ENCODE measurements around the gene KSR1.

Gene KSR1

DNA sequence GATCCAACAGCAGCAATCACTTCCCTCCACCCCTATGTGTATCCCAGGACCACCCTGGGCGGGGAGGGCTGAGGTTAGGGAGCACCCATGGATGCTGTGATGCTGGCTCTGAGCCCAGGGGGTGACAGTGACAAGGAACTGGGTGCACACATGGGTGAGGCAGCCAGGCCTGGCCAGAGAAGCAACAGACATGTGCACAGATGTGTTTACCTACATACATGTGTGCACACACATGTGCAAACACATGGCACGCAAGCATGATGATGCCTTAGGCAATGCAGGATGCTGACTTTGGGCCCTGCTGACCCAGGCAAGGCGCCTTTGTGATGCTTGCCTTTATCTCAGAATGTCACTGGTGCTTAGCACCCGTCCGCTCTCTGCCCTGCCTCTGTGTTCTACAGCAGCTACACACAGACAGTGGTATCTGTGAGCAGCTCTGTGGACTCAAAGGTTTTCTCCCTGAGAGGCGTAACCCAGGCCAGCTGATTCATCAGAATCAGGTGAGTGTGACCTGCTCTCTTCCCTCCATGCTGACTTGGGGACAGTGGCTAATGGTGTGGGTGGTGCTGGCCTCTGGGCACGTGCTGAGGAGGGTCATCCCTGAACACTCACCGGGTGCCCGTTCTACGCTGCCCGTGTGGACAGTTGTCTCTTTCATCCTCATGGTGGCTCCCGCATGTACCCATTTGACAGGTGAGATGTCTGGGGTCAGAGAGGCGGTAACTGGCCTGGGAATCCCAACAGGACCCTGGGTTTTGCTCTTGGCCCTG is 38.5 kb upstream of the KSR1 start:
- TF ChIP-seq FOXM1 (IDR thresholded peaks at IDR 0.05; ENCODE audit: borderline replicate concordance, low read depth) (no peak), TAF1 (IDR thresholded peaks at IDR 0.05; ENCODE audit: low read depth) (no peak), TEAD4 (IDR thresholded peaks at IDR 0.05) (no peak), YY1 (IDR thresholded peaks at IDR 0.05; ENCODE audit: low read depth) (no peak), CEBPB (IDR thresholded peaks at IDR 0.05) (no peak), RAD21 (IDR thresholded peaks at IDR 0.05; ENCODE audit: low read depth) (no peak), NFIC (IDR thresholded peaks at IDR 0.05) (no peak), ZBTB7A (IDR thresholded peaks at IDR 0.05; ENCODE audit: low read depth) (no peak), EP300 (IDR thresholded peaks at IDR 0.05; ENCODE audit: borderline replicate concordance) (no peak), CREB1 (IDR thresholded peaks at IDR 0.05; ENCODE audit: low read depth) (no peak), EGR1 (IDR thresholded peaks at IDR 0.05) (no peak), TCF12 (IDR thresholded peaks at IDR 0.05; ENCODE audit: low read depth) (no peak)
- TF ChIP-seq, protein P1, sequence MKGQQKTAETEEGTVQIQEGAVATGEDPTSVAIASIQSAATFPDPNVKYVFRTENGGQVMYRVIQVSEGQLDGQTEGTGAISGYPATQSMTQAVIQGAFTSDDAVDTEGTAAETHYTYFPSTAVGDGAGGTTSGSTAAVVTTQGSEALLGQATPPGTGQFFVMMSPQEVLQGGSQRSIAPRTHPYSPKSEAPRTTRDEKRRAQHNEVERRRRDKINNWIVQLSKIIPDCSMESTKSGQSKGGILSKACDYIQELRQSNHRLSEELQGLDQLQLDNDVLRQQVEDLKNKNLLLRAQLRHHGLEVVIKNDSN (IDR thresholded peaks at IDR 0.05), result no peak
- TF ChIP-seq, protein P2, sequence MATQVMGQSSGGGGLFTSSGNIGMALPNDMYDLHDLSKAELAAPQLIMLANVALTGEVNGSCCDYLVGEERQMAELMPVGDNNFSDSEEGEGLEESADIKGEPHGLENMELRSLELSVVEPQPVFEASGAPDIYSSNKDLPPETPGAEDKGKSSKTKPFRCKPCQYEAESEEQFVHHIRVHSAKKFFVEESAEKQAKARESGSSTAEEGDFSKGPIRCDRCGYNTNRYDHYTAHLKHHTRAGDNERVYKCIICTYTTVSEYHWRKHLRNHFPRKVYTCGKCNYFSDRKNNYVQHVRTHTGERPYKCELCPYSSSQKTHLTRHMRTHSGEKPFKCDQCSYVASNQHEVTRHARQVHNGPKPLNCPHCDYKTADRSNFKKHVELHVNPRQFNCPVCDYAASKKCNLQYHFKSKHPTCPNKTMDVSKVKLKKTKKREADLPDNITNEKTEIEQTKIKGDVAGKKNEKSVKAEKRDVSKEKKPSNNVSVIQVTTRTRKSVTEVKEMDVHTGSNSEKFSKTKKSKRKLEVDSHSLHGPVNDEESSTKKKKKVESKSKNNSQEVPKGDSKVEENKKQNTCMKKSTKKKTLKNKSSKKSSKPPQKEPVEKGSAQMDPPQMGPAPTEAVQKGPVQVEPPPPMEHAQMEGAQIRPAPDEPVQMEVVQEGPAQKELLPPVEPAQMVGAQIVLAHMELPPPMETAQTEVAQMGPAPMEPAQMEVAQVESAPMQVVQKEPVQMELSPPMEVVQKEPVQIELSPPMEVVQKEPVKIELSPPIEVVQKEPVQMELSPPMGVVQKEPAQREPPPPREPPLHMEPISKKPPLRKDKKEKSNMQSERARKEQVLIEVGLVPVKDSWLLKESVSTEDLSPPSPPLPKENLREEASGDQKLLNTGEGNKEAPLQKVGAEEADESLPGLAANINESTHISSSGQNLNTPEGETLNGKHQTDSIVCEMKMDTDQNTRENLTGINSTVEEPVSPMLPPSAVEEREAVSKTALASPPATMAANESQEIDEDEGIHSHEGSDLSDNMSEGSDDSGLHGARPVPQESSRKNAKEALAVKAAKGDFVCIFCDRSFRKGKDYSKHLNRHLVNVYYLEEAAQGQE (IDR thresholded peaks at IDR 0.05; ENCODE audit: low read depth), result no peak
- TF ChIP-seq, protein P3, sequence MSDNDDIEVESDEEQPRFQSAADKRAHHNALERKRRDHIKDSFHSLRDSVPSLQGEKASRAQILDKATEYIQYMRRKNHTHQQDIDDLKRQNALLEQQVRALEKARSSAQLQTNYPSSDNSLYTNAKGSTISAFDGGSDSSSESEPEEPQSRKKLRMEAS (IDR thresholded peaks at IDR 0.05), result no peak

DNA sequence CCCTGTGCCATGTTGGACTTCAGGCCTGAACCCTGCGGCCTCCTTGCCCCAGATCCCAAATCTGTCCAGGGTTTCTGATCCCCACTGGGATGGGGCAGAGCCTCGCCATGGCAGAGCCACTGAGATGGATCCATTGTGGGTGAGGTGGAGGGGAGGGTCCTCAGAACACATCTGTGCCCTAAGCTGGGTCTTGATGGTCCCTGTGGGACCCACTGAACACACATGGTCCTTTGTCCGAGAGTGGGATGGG is 38.0 kb upstream of the KSR1 start:
- TF ChIP-seq EP300 (IDR thresholded peaks at IDR 0.05; ENCODE audit: borderline replicate concordance) (no peak), YY1 (IDR thresholded peaks at IDR 0.05; ENCODE audit: low read depth) (no peak), ZBTB7A (IDR thresholded peaks at IDR 0.05; ENCODE audit: low read depth) (no peak), TAF1 (IDR thresholded peaks at IDR 0.05; ENCODE audit: low read depth) (no peak), TEAD4 (IDR thresholded peaks at IDR 0.05) (no peak), NFIC (IDR thresholded peaks at IDR 0.05) (no peak), CEBPB (IDR thresholded peaks at IDR 0.05) (no peak), CREB1 (IDR thresholded peaks at IDR 0.05; ENCODE audit: low read depth) (no peak), TCF12 (IDR thresholded peaks at IDR 0.05; ENCODE audit: low read depth) (no peak)
- TF ChIP-seq, protein P3 (IDR thresholded peaks at IDR 0.05), result no peak
- TF ChIP-seq, protein P1 (IDR thresholded peaks at IDR 0.05), result no peak
- TF ChIP-seq, protein P2 (IDR thresholded peaks at IDR 0.05; ENCODE audit: low read depth), result no peak

DNA sequence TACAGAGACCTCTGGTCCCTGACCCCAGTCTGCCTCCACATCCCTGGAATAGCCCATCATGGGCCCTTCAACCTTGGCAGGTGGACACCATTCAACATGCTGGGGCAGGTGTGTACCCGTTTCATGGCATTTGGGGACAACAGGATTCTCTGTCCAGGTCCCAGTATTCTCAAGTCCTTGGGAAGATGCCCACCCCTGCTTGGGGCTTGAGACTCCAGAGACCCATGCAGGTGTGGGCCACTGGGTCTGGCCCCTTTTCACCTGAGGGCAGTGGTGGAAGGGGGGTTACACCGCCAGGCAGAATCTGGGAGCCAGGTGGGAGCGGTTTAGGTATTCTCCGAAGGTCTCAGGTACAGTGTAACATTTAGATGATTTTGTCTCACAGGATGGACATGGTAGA is 37.1 kb upstream of the KSR1 start:
- TF ChIP-seq, protein P3 (IDR thresholded peaks at IDR 0.05), result no peak
- no peak for TF ChIP-seq EP300 (IDR thresholded peaks at IDR 0.05; ENCODE audit: borderline replicate concordance)
- TF ChIP-seq TAF1 (IDR thresholded peaks at IDR 0.05; ENCODE audit: low read depth), result no peak
- no peak for TF ChIP-seq EGR1 (IDR thresholded peaks at IDR 0.05)
- no peak for TF ChIP-seq YY1 (IDR thresholded peaks at IDR 0.05; ENCODE audit: low read depth)
- TF ChIP-seq CREB1 (IDR thresholded peaks at IDR 0.05; ENCODE audit: low read depth), result no peak
- TF ChIP-seq TCF12 (IDR thresholded peaks at IDR 0.05; ENCODE audit: low read depth), result no peak
- no peak for TF ChIP-seq ZBTB7A (IDR thresholded peaks at IDR 0.05; ENCODE audit: low read depth)
- no peak for TF ChIP-seq CEBPB (IDR thresholded peaks at IDR 0.05)
- TF ChIP-seq, protein P1 (IDR thresholded peaks at IDR 0.05), result no peak
- TF ChIP-seq FOXM1 (IDR thresholded peaks at IDR 0.05; ENCODE audit: borderline replicate concordance, low read depth), result no peak

DNA sequence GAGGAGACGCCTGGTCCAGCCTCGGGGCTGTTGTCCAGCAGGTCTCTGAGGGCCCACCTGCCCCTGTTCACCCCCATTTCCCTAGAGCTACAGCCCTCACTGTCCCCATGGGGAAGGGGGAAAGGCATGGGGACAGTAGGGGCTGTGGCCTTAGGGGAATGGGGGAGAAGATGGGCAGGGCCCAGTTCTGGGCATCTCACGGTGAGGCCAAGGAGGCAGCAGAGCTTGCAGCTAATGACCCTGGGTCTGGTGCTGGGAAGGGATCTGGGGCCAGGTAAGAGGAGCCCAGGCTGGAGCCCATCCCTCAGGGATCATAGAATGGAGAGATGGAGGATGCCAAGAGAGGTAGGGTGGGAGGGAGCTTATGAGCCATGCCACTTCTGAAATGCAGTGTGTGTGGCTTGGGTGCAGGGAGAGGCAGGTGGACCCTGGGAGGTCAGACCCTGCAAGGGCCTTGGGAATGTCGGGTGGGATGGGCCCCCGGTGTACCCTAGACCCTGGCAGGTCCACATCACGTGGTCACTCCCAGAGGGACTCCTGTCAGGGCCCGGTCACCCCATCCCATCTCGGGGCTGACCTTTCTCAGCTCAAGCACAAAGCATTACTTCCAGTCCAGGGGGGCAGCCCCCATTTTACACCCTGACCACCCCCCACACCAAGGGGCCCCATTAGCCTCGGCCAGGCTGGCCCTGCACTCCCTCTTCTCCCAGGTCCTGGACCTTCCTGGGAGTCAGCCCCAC is 35.9 kb upstream of the KSR1 start:
- TF ChIP-seq NFIC (IDR thresholded peaks at IDR 0.05) (no peak), ZBTB7A (IDR thresholded peaks at IDR 0.05; ENCODE audit: low read depth) (no peak), YY1 (IDR thresholded peaks at IDR 0.05; ENCODE audit: low read depth) (no peak), CEBPB (IDR thresholded peaks at IDR 0.05) (no peak), TAF1 (IDR thresholded peaks at IDR 0.05; ENCODE audit: low read depth) (no peak), CREB1 (IDR thresholded peaks at IDR 0.05; ENCODE audit: low read depth) (no peak), EP300 (IDR thresholded peaks at IDR 0.05; ENCODE audit: borderline replicate concordance) (no peak), RAD21 (IDR thresholded peaks at IDR 0.05; ENCODE audit: low read depth) (no peak), EGR1 (IDR thresholded peaks at IDR 0.05) (no peak), TEAD4 (IDR thresholded peaks at IDR 0.05) (no peak)
- TF ChIP-seq, protein P3 (IDR thresholded peaks at IDR 0.05), result no peak
- TF ChIP-seq, protein P2 (IDR thresholded peaks at IDR 0.05; ENCODE audit: low read depth), result no peak
- TF ChIP-seq, protein P1 (IDR thresholded peaks at IDR 0.05), result no peak
